Stimulated activated CD8-positive, alpha-beta memory T cell treated with anti-CD3 and anti-CD28 coated beads, Interleukin-15, amount 100 ng/mL, for 24 hours (primary cell): ENCODE data around the gene CPNE8.

ENCODE experiments used
- DNase-seq: peaks from one replicate; pipeline ENCODE4 v3.0.0-alpha.2; 2020; ENCODE audit warnings: low read depth

Gene CPNE8

GRCh38 chr12:38895446-38895845 is 9.9 kb downstream of the CPNE8 start:
- DNase-seq, result no peak

- no peak for DNase-seq
Measured at GRCh38 chr12:38892976-38893375, 12.4 kb downstream of the CPNE8 start.

GRCh38 chr12:38892087-38892786 is 13.2 kb downstream of the CPNE8 start:
- no peak for DNase-seq

- DNase-seq, result no peak
Measured at GRCh38 chr12:38890102-38890855, 15.1 kb downstream of the CPNE8 start.

GRCh38 chr12:38889297-38889815 is 16.0 kb downstream of the CPNE8 start:
- DNase-seq, result no peak

GRCh38 chr12:38887770-38888169 is 17.6 kb downstream of the CPNE8 start:
- no peak for DNase-seq

- DNase-seq, result no peak
Measured at GRCh38 chr12:38886931-38887330, 18.5 kb downstream of the CPNE8 start.

- no peak for DNase-seq
Measured at GRCh38 chr12:38886064-38886463, 19.3 kb downstream of the CPNE8 start.

GRCh38 chr12:38884666-38885065 is 20.7 kb downstream of the CPNE8 start:
- DNase-seq, result no peak

- no peak for DNase-seq
Measured at GRCh38 chr12:38883629-38884134, 21.7 kb downstream of the CPNE8 start.

- DNase-seq, result no peak
Measured at GRCh38 chr12:38880288-38880687, 25.1 kb downstream of the CPNE8 start.

GRCh38 chr12:38878986-38879385 is 26.4 kb downstream of the CPNE8 start:
- DNase-seq, result no peak

- no peak for DNase-seq
Measured at GRCh38 chr12:38878333-38878705, 27.1 kb downstream of the CPNE8 start.

GRCh38 chr12:38875586-38876228 is 29.7 kb downstream of the CPNE8 start:
- no peak for DNase-seq

- no peak for DNase-seq
Measured at GRCh38 chr12:38872561-38872960, 32.8 kb downstream of the CPNE8 start.

GRCh38 chr12:38872156-38872555 is 33.2 kb downstream of the CPNE8 start:
- DNase-seq, result no peak

- no peak for DNase-seq
Measured at GRCh38 chr12:38869036-38869435, 36.4 kb downstream of the CPNE8 start.

GRCh38 chr12:38850461-38850860 is 54.9 kb downstream of the CPNE8 start:
- no peak for DNase-seq

GRCh38 chr12:38847247-38847646 is 58.1 kb downstream of the CPNE8 start:
- no peak for DNase-seq

- DNase-seq, result no peak
Measured at GRCh38 chr12:38844267-38844666, 61.1 kb downstream of the CPNE8 start.

- DNase-seq, result no peak
Measured at GRCh38 chr12:38838056-38838850, 67.1 kb downstream of the CPNE8 start.

GRCh38 chr12:38831715-38832114 is 73.7 kb downstream of the CPNE8 start:
- no peak for DNase-seq
